ENCODE data around the gene KLC1.

Gene KLC1

DNA sequence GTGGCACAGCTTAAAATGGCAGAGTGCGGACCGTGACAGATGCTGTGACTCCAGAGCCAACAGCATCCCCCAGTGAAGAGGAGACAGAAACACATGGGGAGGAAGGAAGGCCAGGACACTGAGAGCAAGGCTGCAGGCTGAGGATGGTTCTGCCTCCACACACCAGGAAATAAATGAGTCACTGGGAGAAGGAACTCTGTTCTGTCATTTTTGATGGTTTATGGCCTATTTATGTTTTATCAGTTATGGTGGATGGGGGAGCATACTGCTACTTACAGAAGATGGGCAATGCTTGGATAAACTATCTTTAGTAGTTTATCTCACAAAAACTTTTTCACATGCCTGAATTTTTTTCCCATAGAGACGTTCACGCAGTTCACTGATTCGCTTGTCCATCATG is 120.4 kb downstream of the KLC1 start:
- no peak for DNase-seq (ENCODE audit: low read depth, low spot score)

- no peak for DNase-seq (ENCODE audit: low read depth, low spot score)
These were observed 120.8 kb downstream of the KLC1 start for GRCh38 chr14:103749860-103750259.

Measured in iPS DF 19.7 (cell line).